ENCODE measurements around the gene USP30.
"Not testable (repeated sequence)": the region's sequence is repeated elsewhere in the genome, so short reads cannot be mapped to it uniquely, and the experiment has no call there.

USP30 gene

DNA sequence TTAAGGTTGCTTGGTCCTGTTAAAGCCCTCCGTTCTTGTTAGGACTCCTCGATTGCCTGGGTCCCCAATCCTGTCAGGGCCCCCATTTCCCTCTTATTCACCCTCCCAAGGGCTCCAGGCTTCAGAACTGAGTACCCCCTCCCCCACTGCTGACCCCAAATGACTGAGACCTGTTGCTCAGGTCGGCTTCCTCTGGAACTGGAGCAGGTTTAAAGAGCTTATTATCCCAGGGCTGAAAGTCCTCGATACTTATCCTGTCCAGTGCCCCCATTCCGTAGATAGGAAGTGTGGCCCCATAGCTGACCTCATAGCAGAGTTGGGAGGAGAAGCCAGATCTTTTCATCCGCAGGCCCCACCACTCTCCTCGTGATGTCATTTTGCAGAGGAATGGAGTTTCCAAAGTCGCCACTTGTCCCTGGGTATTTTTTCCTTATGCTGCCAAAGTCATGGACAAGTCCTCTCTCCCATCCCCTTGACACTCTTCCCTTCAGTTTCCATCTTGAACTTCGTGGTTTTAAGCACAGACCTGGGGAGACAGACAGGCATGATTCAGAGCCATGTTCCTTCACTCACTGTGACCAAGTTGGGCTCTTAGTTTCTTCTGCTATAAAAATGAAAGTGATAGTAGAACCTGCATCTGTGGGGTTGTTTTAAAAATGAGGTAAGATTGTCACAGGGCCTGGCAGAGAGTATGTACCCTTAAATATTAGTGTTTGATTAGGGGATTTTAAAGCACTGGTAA lies 1.2 kb downstream of the USP30 start:
- Histone ChIP-seq H3K4me3 (ENCODE audit: low read depth, low read length) (peak overlapping the region; percentile 99), H3K27ac (ENCODE audit: low read depth, low read length) (no peak overlapping the region), H3K9ac (ENCODE audit: low read length) (peak overlapping the region; percentile 76)

DNA sequence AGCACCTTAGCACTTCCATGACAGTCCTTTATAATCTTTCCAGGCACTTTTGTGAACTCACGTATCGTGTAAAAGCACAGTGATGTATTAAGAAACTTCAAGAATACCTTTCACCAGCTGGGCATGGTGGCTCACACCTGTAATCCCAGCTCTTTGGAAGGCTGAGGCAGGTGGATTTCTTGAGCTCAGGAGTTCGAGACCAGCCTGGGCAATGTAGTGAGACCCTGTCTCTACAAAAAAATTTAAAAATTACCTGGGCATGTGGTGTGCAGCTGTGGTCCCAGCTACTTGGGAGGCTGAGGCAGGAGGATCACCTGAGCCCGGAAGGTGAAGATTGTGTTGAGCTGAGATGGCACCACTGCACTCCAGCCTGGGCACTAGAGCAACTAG lies 1.7 kb downstream of the USP30 start:
- not testable (repeated sequence) for H3K9ac ChIP-seq (ENCODE audit: low read length); H3K36me3 ChIP-seq (ENCODE audit: control insufficient read depth, insufficient read depth, low read length); H3K4me3 ChIP-seq (ENCODE audit: low read depth, low read length); H3K27me3 ChIP-seq (ENCODE audit: control insufficient read depth, insufficient read depth, low read length); H3K9me3 ChIP-seq (ENCODE audit: control insufficient read depth, insufficient read depth, low read depth, low read length); H3K4me1 ChIP-seq (ENCODE audit: control insufficient read depth, insufficient read depth, low read length); H3K27ac ChIP-seq (ENCODE audit: low read depth, low read length)

More for the DNA sequence above, 1.2 kb downstream of the USP30 start:
- Histone ChIP-seq H3K36me3 (ENCODE audit: control insufficient read depth, insufficient read depth, low read length) (no peaks in the 10 kb centered on the region), H3K27me3 (ENCODE audit: control insufficient read depth, insufficient read depth, low read length) (no peaks in the 10 kb centered on the region), H3K4me1 (ENCODE audit: control insufficient read depth, insufficient read depth, low read length) (no peaks in the 10 kb centered on the region), H3K9me3 (ENCODE audit: control insufficient read depth, insufficient read depth, low read depth, low read length) (no peaks in the 10 kb centered on the region)

DNA sequence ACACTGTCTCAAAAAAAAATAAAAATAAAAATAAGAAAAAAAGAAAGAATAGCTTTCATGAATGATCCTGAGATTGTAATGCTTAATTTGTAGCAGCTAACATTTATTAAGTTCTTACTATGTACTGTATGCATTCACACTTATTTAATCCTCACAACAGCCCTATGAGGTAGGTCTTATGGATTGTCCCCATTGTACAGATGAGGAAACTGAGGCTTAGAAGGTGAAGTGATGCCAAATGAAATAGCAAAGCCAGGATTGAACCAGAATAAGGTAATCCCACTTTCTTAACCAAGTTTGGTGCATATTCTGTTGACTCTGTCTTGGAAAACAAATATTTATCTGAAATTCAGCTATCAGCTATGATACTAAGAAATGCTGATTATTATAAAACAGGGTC lies 2.1 kb downstream of the USP30 start:
- Histone ChIP-seq H3K27ac (ENCODE audit: low read depth, low read length) (no peak overlapping the region), H3K9me3 (ENCODE audit: control insufficient read depth, insufficient read depth, low read depth, low read length) (no peaks in the 10 kb centered on the region)

DNA sequence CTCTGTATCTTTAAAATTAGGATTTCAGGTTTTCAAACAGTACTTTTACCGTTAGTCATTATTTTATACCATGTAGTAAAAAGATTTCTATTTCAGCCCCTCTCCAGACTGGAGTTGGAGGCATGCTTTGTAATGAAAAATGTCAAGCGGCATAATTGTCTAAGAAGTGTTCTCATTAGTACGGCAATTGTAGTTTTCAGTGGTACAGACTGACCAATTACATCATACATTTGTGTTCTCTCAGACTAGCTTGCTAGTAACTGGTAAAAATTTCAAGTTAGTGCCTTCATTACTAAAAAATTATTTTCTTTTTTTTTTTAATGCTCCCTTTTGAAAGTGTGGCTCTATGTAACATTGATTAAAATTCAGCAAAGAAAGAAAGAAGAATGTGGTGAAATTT lies 4.5 kb downstream of the USP30 start:
- no peaks in the 10 kb centered on the region for H3K36me3 ChIP-seq (ENCODE audit: control insufficient read depth, insufficient read depth, low read length)
- H3K4me1 ChIP-seq (ENCODE audit: control insufficient read depth, insufficient read depth, low read length) = no peaks in the 10 kb centered on the region
- no peak overlapping the region for H3K9ac ChIP-seq (ENCODE audit: low read length)
- no peaks in the 10 kb centered on the region for H3K27me3 ChIP-seq (ENCODE audit: control insufficient read depth, insufficient read depth, low read length)
- no peaks in the 10 kb centered on the region for H3K9me3 ChIP-seq (ENCODE audit: control insufficient read depth, insufficient read depth, low read depth, low read length)
- H3K4me3 ChIP-seq (ENCODE audit: low read depth, low read length) = no peak overlapping the region
- H3K27ac ChIP-seq (ENCODE audit: low read depth, low read length) = no peak overlapping the region

More for the DNA sequence above, 2.1 kb downstream of the USP30 start:
- Histone ChIP-seq H3K27me3 (ENCODE audit: control insufficient read depth, insufficient read depth, low read length) (no peaks in the 10 kb centered on the region), H3K9ac (ENCODE audit: low read length) (no peak overlapping the region), H3K36me3 (ENCODE audit: control insufficient read depth, insufficient read depth, low read length) (no peaks in the 10 kb centered on the region), H3K4me1 (ENCODE audit: control insufficient read depth, insufficient read depth, low read length) (no peaks in the 10 kb centered on the region), H3K4me3 (ENCODE audit: low read depth, low read length) (no peak overlapping the region)

DNA sequence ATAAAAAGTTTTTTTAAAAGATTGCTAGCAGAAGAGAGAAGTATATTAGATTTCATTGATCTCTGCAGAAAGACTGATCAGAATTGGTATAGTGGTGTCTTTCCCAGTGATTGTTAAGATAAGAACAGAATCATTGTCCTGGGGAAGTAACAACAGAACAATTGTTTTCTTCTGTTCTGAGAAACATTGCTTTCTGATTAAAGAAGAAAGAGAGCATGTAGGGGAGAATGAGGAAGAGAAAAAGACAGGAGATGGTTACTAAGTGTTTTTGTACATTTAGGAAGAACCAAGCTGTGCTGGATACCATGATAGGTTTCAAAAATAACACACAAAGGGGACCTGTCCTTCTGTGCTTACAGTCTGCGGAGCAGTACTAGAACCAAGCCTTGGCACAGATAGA lies 5.0 kb downstream of the USP30 start:
- Histone ChIP-seq H3K27me3 (ENCODE audit: control insufficient read depth, insufficient read depth, low read length) (no peaks in the 10 kb centered on the region), H3K9ac (ENCODE audit: low read length) (no peak overlapping the region), H3K4me1 (ENCODE audit: control insufficient read depth, insufficient read depth, low read length) (no peaks in the 10 kb centered on the region), H3K9me3 (ENCODE audit: control insufficient read depth, insufficient read depth, low read depth, low read length) (no peaks in the 10 kb centered on the region), H3K4me3 (ENCODE audit: low read depth, low read length) (no peak overlapping the region), H3K36me3 (ENCODE audit: control insufficient read depth, insufficient read depth, low read length) (no peaks in the 10 kb centered on the region), H3K27ac (ENCODE audit: low read depth, low read length) (no peak overlapping the region)

DNA sequence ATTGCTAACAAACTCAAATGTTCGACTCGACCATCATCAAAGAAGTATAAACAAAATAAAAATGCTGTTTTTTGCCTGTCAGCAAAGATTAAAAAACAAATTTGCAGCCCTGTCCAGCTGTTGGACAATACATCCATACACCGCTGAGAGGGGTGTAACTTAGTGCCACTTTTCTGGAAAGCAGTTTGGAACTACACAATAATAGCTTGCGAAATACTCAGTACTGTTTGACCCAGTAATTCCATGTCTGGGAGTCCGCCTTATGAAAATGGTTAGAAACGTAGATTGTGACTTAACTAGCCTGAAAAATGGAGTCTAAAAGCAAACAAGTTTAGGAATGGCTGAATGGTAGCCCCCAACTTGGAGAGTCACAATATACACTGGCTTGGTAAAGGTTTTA lies 6.4 kb downstream of the USP30 start:
- H3K36me3 ChIP-seq (ENCODE audit: control insufficient read depth, insufficient read depth, low read length) = no peaks in the 10 kb centered on the region
- H3K27me3 ChIP-seq (ENCODE audit: control insufficient read depth, insufficient read depth, low read length) = no peaks in the 10 kb centered on the region
- no peaks in the 10 kb centered on the region for H3K9me3 ChIP-seq (ENCODE audit: control insufficient read depth, insufficient read depth, low read depth, low read length)
- H3K4me3 ChIP-seq (ENCODE audit: low read depth, low read length) = no peak overlapping the region
- H3K27ac ChIP-seq (ENCODE audit: low read depth, low read length) = no peak overlapping the region
- H3K9ac ChIP-seq (ENCODE audit: low read length) = no peak overlapping the region
- H3K4me1 ChIP-seq (ENCODE audit: control insufficient read depth, insufficient read depth, low read length) = no peaks in the 10 kb centered on the region

DNA sequence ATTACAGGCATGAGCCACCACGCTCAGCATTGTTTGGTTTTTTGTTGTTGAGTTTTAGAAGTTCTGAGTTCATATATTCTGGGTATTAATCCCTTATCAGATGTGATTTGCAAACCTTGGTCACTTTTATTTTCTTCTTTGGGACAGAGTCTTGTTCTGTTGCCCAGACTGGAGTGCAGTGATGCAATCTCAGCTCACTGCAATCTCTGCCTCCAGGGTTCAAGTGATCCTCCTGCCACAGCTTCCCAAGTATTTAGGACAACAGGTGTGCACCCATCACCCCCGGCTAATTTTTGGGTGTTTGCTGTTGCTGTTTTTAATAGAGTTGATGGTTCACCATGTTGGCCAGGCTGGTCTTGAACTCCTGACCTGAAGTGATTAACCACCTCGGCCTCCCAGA lies 11.8 kb downstream of the USP30 start:
- H3K9ac ChIP-seq (ENCODE audit: low read length) = no peak overlapping the region
- no peaks in the 10 kb centered on the region for H3K9me3 ChIP-seq (ENCODE audit: control insufficient read depth, insufficient read depth, low read depth, low read length)
- H3K27ac ChIP-seq (ENCODE audit: low read depth, low read length) = no peak overlapping the region
- no peaks in the 10 kb centered on the region for H3K36me3 ChIP-seq (ENCODE audit: control insufficient read depth, insufficient read depth, low read length)
- no peak overlapping the region for H3K4me3 ChIP-seq (ENCODE audit: low read depth, low read length)
- H3K27me3 ChIP-seq (ENCODE audit: control insufficient read depth, insufficient read depth, low read length) = no peaks in the 10 kb centered on the region
- peaks cover 4% of the 10 kb centered on the region; the same call in 1 of the 2 replicates for H3K4me1 ChIP-seq (ENCODE audit: control insufficient read depth, insufficient read depth, low read length)

DNA sequence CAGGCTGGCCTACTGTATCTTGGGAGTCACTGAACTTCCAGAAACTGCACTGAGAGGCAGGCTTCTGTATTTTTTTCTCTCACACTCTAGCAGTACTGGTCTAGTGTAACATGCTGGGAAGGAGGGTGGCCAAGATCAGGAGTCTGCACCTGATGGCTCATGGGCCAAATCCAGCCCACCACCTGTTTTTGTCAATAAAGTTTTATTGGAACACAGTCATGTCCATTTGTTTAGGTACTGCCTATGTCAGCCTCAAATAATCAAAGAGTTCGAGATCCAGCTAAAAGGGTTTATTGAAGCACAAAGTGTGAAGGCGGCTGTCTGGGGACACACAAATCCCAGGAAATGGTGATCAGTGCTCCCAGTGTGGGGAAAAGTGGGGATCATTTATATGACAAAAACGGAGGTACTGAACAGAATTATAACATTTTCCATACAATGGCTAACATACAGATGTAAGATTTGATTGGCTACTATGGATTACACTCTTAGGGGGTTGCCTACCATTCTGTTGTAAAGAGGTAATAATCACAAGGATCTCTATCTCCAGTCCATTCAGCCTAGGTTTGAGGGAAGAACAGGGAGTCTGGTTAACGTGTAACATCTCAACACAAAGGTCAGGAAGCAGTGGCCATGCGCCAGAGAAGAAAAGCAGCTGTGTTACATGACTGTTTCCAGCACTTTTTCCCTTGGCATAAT lies 12.9 kb downstream of the USP30 start:
- H3K4me1 ChIP-seq (ENCODE audit: control insufficient read depth, insufficient read depth, low read length) = peaks cover 14% of the 10 kb centered on the region
- no peak overlapping the region for H3K4me3 ChIP-seq (ENCODE audit: low read depth, low read length)
- no peaks in the 10 kb centered on the region for H3K27me3 ChIP-seq (ENCODE audit: control insufficient read depth, insufficient read depth, low read length)
- no peak overlapping the region for H3K27ac ChIP-seq (ENCODE audit: low read depth, low read length)
- no peak overlapping the region for H3K9ac ChIP-seq (ENCODE audit: low read length)
- H3K9me3 ChIP-seq (ENCODE audit: control insufficient read depth, insufficient read depth, low read depth, low read length) = no peaks in the 10 kb centered on the region
- H3K36me3 ChIP-seq (ENCODE audit: control insufficient read depth, insufficient read depth, low read length) = no peaks in the 10 kb centered on the region

DNA sequence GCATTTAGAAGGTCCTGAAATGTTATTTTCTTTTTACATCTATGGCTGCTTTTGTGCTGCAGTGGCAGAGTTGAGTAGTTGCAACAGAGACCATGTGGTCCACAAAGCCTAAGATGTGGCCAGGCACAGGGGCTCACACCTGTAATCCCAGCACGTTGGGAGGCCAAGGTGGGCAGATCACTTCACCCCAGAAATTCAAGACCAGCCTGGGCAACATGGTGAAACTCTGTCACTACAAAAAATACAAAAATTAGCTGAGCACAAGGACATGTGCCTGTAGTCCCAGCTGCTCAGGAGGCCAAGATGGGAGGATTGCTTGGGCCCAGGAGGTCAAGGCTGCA lies 13.4 kb downstream of the USP30 start:
- no peak overlapping the region for H3K4me3 ChIP-seq (ENCODE audit: low read depth, low read length)
- no peaks in the 10 kb centered on the region for H3K27me3 ChIP-seq (ENCODE audit: control insufficient read depth, insufficient read depth, low read length)
- H3K9me3 ChIP-seq (ENCODE audit: control insufficient read depth, insufficient read depth, low read depth, low read length) = no peaks in the 10 kb centered on the region
- H3K9ac ChIP-seq (ENCODE audit: low read length) = no peak overlapping the region
- H3K27ac ChIP-seq (ENCODE audit: low read depth, low read length) = no peak overlapping the region
- H3K4me1 ChIP-seq (ENCODE audit: control insufficient read depth, insufficient read depth, low read length) = peaks cover 17% of the 10 kb centered on the region
- H3K36me3 ChIP-seq (ENCODE audit: control insufficient read depth, insufficient read depth, low read length) = no peaks in the 10 kb centered on the region

DNA sequence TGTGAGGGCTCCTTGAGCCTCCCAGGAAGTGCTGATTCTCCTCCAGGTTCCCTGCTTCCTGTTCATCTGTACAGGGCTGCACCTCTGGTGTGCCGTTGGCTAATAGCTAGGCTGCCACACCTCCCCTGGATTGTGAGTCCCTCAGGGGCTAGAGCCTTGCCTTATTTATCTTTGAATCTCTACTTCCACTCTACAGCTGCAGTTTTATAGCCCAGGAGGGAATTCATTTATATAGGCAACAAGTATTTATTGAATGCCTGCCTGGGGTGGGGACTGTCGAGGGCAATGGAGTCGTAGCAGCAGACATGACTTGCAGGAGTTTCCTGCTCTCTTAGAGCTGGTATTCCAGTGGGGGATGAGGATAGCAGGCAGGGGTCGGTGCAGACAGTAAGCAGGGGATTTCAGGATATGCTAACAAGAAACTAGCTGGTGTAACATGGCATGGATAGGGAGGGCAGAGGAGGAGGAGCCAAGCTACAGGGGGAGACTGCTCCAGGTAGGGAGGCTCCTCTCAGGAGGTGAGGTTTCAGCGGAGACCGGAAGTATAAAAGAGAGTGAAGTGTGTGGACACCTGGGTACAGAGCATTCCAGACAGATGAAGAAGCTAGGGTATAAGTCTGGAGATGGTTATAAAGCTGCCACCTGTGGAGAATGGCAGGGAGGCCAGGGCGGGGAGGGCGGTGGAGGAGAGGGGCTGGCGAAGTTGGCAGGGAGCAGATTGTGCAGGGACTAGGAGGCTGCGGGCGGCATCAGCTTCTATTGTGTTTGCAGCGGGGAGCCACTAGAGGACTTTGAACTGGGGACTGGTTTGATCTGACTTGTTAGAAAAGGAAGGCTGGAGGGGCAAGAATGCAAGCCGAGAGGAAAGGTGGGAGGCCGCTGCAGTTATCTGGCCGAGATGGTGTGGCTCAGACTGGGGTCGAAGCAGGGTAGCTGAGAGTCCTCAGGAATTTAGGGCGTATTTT lies 17.2 kb downstream of the USP30 start:
- Histone ChIP-seq H3K9me3 (ENCODE audit: control insufficient read depth, insufficient read depth, low read depth, low read length) (no peaks in the 10 kb centered on the region), H3K4me3 (ENCODE audit: low read depth, low read length) (peak overlapping the region; percentile 37; the same call in 1 of the 2 replicates), H3K9ac (ENCODE audit: low read length) (peak overlapping the region; percentile 1), H3K27me3 (ENCODE audit: control insufficient read depth, insufficient read depth, low read length) (no peaks in the 10 kb centered on the region), H3K36me3 (ENCODE audit: control insufficient read depth, insufficient read depth, low read length) (peaks cover 11% of the 10 kb centered on the region), H3K4me1 (ENCODE audit: control insufficient read depth, insufficient read depth, low read length) (peaks cover 17% of the 10 kb centered on the region), H3K27ac (ENCODE audit: low read depth, low read length) (no peak overlapping the region)

DNA sequence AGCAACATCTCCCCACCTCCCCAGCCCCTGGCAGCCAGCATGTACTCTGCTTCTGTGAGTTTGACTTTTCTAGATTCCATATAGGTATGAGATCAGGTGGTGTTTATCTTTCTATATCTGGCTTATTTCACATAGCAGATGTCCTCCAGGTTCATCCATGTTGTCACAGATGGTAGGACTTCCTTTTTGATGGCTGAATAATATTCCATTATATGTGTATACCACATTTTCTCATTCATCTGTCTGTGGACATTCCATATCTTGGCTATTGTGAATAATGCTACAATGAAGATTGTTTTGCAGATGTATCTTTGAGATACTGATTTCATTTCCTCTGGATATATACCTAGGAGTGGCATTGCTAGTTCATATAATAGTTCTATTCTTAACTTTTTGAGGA lies 22.5 kb downstream of the USP30 start:
- Histone ChIP-seq H3K27me3 (ENCODE audit: control insufficient read depth, insufficient read depth, low read length) (no peaks in the 10 kb centered on the region), H3K27ac (ENCODE audit: low read depth, low read length) (no peak overlapping the region), H3K4me3 (ENCODE audit: low read depth, low read length) (no peak overlapping the region), H3K9ac (ENCODE audit: low read length) (no peak overlapping the region), H3K36me3 (ENCODE audit: control insufficient read depth, insufficient read depth, low read length) (peaks cover 16% of the 10 kb centered on the region), H3K4me1 (ENCODE audit: control insufficient read depth, insufficient read depth, low read length) (peaks cover 6% of the 10 kb centered on the region; the same call in 1 of the 2 replicates), H3K9me3 (ENCODE audit: control insufficient read depth, insufficient read depth, low read depth, low read length) (no peaks in the 10 kb centered on the region)

Data from HUES6 (cell line).